GM12865 (cell line): ENCODE data around the gene FAR2.
"Not testable (repeated sequence)": the region's sequence is repeated elsewhere in the genome, so short reads cannot be mapped to it uniquely, and the experiment has no call there.

Experiments used
- DNase-seq: peaks from one replicate; pipeline ENCODE4 v3.0.0; 2010; ENCODE audit warnings: low read depth
- H3K4me3 ChIP-seq: 2 replicates; pipeline ENCODE4 v1.5.1; 2011; ENCODE audit warnings: mild to moderate bottlenecking, low read depth, low read length, control low read depth
- CTCF ChIP-seq: IDR thresholded peaks from 2 replicates; pipeline ENCODE4 v1.5.1; 2011; ENCODE audit warnings: low read length, control low read depth, low read depth, inconsistent platforms; ENCODE audit not compliant: insufficient read depth; ENCODE audit errors: missing control alignments

FAR2 gene

GRCh38 chr12:29163146-29163545 lies 14.1 kb downstream of the FAR2 start:
- no peak overlapping the region for H3K4me3 ChIP-seq
- DNase-seq, result no peak
- TF ChIP-seq CTCF, result no peak

- DNase-seq, result peak; percentile 71
- no peak overlapping the region for H3K4me3 ChIP-seq
- no peak for TF ChIP-seq CTCF
Observed at GRCh38 chr12:29164477-29165393, 15.7 kb downstream of the FAR2 start.

GRCh38 chr12:29167445-29167844 lies 18.4 kb downstream of the FAR2 start:
- no peak overlapping the region for H3K4me3 ChIP-seq
- DNase-seq, result no peak
- no peak for TF ChIP-seq CTCF

GRCh38 chr12:29167988-29168387 lies 18.9 kb downstream of the FAR2 start:
- no peak for DNase-seq
- no peak overlapping the region for H3K4me3 ChIP-seq
- TF ChIP-seq CTCF, result no peak

GRCh38 chr12:29169978-29170377 lies 20.9 kb downstream of the FAR2 start:
- H3K4me3 ChIP-seq, DNase-seq: not testable (repeated sequence)

- not testable (repeated sequence) for H3K4me3 ChIP-seq, DNase-seq
Observed at GRCh38 chr12:29170478-29171084, 21.5 kb downstream of the FAR2 start.

GRCh38 chr12:29171421-29172258 lies 22.6 kb downstream of the FAR2 start:
- DNase-seq, result no peak
- no peak for TF ChIP-seq CTCF
- H3K4me3 ChIP-seq, result no peak overlapping the region
